PC-3 (cell line): ENCODE results near the gene AGAP1. TPM values are rescaled to one million over a fixed set of nuclear protein-coding genes. Genes with fewer than 3 reads are reported as not detected.

Experiments
- ATAC-seq: fragments of 200-7000 bp; cut with Tn5 transposase; 2 replicates; pipeline ENCODE4 v1.9.1; 2020; ENCODE audit warnings: mild to moderate bottlenecking, moderate library complexity
- BruUV-seq: library from RNA; stranded (reverse); fragments of 400-500 nt; replicated peaks from 2 replicates; lab custom pipeline; 2021; lab: Mats Ljungman, UMichigan
- CTCF ChIA-PET: fragments of 300-600 bp; sonication (Branson Sonifier 250); formaldehyde crosslinking; loops from one replicate; lab custom pipeline; 2022; ENCODE audit warnings: antibody characterized with exemption; lab: Charles Lee
- POLR2A ChIA-PET: fragments of 300-600 bp; sonication (Branson Sonifier 250); formaldehyde crosslinking; loops from one replicate; lab custom pipeline; 2022; ENCODE audit warnings: antibody characterized with exemption; ENCODE audit not compliant: unreplicated experiment; lab: Charles Lee
- DNase-seq: peaks from one replicate; pipeline ENCODE4 v3.0.0-alpha.2; 2015
- H2AFZ ChIP-seq: fragments of 300-600 bp; sonication (generic); 2 replicates; pipeline ENCODE4 v1.6.0; 2016; ENCODE audit warnings: antibody characterized with exemption, low read length
- H3F3A ChIP-seq: fragments of 300-600 bp; sonication (generic); one replicate; pipeline ENCODE4 v1.6.0; 2017; ENCODE audit warnings: antibody characterized with exemption, low read length, control low read depth, mild to moderate bottlenecking; ENCODE audit not compliant: unreplicated experiment
- H3K27ac ChIP-seq: fragments of 300-600 bp; sonication (generic); 2 replicates; pipeline ENCODE4 v1.5.1; 2016; ENCODE audit warnings: mild to moderate bottlenecking, low read length
- H3K27me3 ChIP-seq: fragments of 300-600 bp; sonication (generic); 2 replicates; pipeline ENCODE4 v1.6.1; 2016; ENCODE audit warnings: low read length, mixed read lengths
- H3K36me3 ChIP-seq: fragments of 300-600 bp; sonication (generic); 2 replicates; pipeline ENCODE4 v1.6.1; 2016; ENCODE audit warnings: low read depth, mixed run types, low read length, mixed read lengths
- H3K4me1 ChIP-seq: fragments of 300-600 bp; sonication (generic); 2 replicates; pipeline ENCODE4 v1.5.1; 2016; ENCODE audit warnings: low read length; ENCODE audit not compliant: insufficient read depth
- H3K4me2 ChIP-seq: fragments of 300-600 bp; sonication (generic); 2 replicates; pipeline ENCODE4 v1.6.0; 2016; ENCODE audit warnings: low read length
- H3K4me3 ChIP-seq: fragments of 300-600 bp; sonication (generic); 2 replicates; pipeline ENCODE4 v1.5.1; 2016; ENCODE audit warnings: mild to moderate bottlenecking, low read length, mixed read lengths
- H3K79me2 ChIP-seq: fragments of 300-600 bp; sonication (generic); 2 replicates; pipeline ENCODE4 v1.6.1; 2017; ENCODE audit warnings: low read length, mixed read lengths
- H3K9ac ChIP-seq: fragments of 300-600 bp; sonication (generic); 2 replicates; pipeline ENCODE4 v1.6.0; 2016; ENCODE audit warnings: mild to moderate bottlenecking, low read length
- H3K9me2 ChIP-seq: fragments of 300-600 bp; sonication (generic); replicated peaks from 2 replicates; pipeline ENCODE4 v1.6.1; 2016; ENCODE audit warnings: mixed run types, low read length, mixed read lengths
- H3K9me3 ChIP-seq: fragments of 300-600 bp; sonication (generic); 2 replicates; pipeline ENCODE4 v1.6.1; 2016; ENCODE audit warnings: low read length, mixed read lengths
- H4K20me1 ChIP-seq: fragments of 300-600 bp; sonication (generic); 2 replicates; pipeline ENCODE4 v1.6.1; 2016; ENCODE audit warnings: low read length, mixed read lengths
- EZH2 ChIP-seq: fragments of 300-600 bp; sonication (generic); IDR thresholded peaks from one replicate; pipeline ENCODE4 v1.6.1; 2017; ENCODE audit warnings: antibody characterized with exemption, mild to moderate bottlenecking, low read length; ENCODE audit not compliant: unreplicated experiment
- EZH2phosphoT487 ChIP-seq: fragments of 300-600 bp; sonication (generic); IDR thresholded peaks from 2 replicates; pipeline ENCODE4 v1.6.1; 2018; ENCODE audit warnings: mild to moderate bottlenecking, antibody characterized with exemption, low read length, borderline replicate concordance
- intact Hi-C: fragments of 100-400 bp; cut with micrococcal nuclease; formaldehyde crosslinking; loops from 2 replicates; pipeline ENCODE4 v1.9.0; 2023
- total RNA-seq: library from RNA; depleted of rRNA; stranded (reverse); fragments of >200 nt; gene quantifications from 2 replicates; pipeline ENCODE4 v1.2.3, GENCODE V29; 2014
- TF ChIP-seq, protein P1 (sequence below): fragments of 300-600 bp; sonication (generic); conservative IDR thresholded peaks from 2 replicates; pipeline ENCODE4 v1.5.1; 2017; ENCODE audit warnings: antibody characterized with exemption, low read depth, mild to moderate bottlenecking, low read length

The AGAP1 gene
- total RNA-seq, 1 experiment from 2014 or later: 31.0 TPM

DNA sequence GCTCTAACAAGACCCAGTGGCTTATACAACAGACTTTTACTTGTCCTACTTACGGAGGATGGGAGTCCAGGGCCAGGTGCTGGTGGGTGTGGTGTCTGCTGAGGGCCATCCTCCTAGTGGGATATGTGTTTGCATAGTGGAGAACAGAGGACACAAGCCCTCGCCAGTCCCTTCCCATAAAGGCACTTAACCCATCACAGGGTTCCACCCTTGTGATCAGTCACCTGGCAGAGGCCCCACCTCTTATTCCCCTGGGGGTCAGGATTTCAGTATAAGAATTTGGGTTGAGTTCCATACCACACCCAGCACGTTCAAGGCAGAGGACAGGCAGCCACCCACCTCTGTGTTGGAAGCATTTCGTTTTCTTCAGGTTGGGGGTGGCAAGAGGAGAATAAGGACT, 259.0 kb downstream of the AGAP1 start:
- no peaks in the 10 kb centered on the region for H4K20me1 ChIP-seq
- H3F3A ChIP-seq: no peaks in the 10 kb centered on the region
- no peak overlapping the region for H3K9ac ChIP-seq
- CTCF ChIA-PET: no interaction called here
- POLR2A ChIA-PET: no interaction called here
- H3K9me3 ChIP-seq: no peaks in the 10 kb centered on the region
- no peak for DNase-seq
- BruUV-seq: no TSS peak
- H3K36me3 ChIP-seq: no peaks in the 10 kb centered on the region; the same call in 1 of the 2 replicates
- H3K4me2 ChIP-seq: no peak overlapping the region
- peaks cover 2% of the 10 kb centered on the region; the same call in 1 of the 2 replicates for H3K4me1 ChIP-seq
- no peaks in the 10 kb centered on the region for H3K27me3 ChIP-seq
- H3K27ac ChIP-seq: no peak overlapping the region
- H3K4me3 ChIP-seq: no peak overlapping the region
- no peak overlapping the region for H2AFZ ChIP-seq
- no peaks in the 10 kb centered on the region for H3K79me2 ChIP-seq
- no peaks in the 10 kb centered on the region for H3K9me2 ChIP-seq
- ATAC-seq: no peak
- intact Hi-C loops: no loop called here
- TF ChIP-seq EZH2phosphoT487 (no peak), EZH2 (no peak)
- TF ChIP-seq, protein P1, sequence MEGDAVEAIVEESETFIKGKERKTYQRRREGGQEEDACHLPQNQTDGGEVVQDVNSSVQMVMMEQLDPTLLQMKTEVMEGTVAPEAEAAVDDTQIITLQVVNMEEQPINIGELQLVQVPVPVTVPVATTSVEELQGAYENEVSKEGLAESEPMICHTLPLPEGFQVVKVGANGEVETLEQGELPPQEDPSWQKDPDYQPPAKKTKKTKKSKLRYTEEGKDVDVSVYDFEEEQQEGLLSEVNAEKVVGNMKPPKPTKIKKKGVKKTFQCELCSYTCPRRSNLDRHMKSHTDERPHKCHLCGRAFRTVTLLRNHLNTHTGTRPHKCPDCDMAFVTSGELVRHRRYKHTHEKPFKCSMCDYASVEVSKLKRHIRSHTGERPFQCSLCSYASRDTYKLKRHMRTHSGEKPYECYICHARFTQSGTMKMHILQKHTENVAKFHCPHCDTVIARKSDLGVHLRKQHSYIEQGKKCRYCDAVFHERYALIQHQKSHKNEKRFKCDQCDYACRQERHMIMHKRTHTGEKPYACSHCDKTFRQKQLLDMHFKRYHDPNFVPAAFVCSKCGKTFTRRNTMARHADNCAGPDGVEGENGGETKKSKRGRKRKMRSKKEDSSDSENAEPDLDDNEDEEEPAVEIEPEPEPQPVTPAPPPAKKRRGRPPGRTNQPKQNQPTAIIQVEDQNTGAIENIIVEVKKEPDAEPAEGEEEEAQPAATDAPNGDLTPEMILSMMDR: no peak

DNA sequence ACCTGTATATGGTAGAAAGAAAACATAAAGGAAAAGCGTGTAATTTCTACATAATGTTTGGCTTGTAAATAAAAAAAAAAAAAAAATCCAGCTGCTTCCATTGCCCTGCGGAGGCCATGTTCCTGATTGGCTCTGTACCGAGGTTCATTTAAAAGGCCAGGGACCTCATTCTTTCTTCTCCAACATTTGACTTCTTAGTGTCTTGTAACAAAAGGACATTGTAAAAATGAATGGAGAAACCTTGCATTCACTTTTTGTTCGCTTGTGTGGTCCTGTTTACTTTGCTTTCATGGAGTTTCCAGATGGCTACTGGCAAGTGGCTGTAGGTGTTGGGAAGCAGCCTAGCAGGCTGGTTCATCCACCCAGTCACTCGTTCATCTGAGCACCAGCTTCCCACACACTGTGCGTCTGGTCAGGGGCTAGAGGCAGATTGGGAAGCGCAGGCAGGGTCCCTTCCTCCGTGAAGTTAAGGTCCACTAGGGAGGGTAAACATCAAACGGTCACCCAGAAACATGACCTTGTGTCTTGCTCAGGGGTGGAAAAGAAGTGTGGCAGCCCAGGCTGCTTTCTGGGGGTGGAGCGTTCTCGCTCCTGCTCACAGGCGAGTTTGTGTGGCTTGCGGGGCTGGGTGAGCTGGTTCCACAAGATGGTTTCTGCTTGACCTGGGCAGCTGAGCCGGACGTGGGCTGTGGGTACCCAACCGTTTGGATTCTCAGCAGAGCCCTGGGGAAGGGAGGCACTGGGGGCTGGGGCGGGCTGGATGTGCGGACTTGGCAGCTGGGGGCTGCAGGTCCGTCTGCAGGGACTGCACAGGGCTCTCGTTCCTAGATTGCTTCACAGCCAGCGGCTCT, 260.7 kb downstream of the AGAP1 start:
- no peak overlapping the region for H3K27ac ChIP-seq

More for the DNA sequence above, 260.7 kb downstream of the AGAP1 start:
- Histone ChIP-seq H3K79me2 (no peaks in the 10 kb centered on the region), H3F3A (no peaks in the 10 kb centered on the region), H3K27me3 (no peaks in the 10 kb centered on the region), H3K4me1 (no peaks in the 10 kb centered on the region), H3K9me3 (no peaks in the 10 kb centered on the region), H3K9ac (no peak overlapping the region), H3K9me2 (no peaks in the 10 kb centered on the region), H3K36me3 (no peaks in the 10 kb centered on the region; the same call in 1 of the 2 replicates), H4K20me1 (no peaks in the 10 kb centered on the region), H2AFZ (no peak overlapping the region), H3K4me3 (no peak overlapping the region), H3K4me2 (no peak overlapping the region)
- TF ChIP-seq, protein P1: no peak
- TF ChIP-seq EZH2: no peak
- no peak for TF ChIP-seq EZH2phosphoT487
- intact Hi-C loops: no loop called here
- BruUV-seq: no TSS peak
- ChIA-PET CTCF (no interaction called here), POLR2A (no interaction called here)
- DNase-seq: no peak
- ATAC-seq: no peak
